GM10266 (cell line): Measurements from ENCODE around the gene IL13RA1.
"Not testable (repeated sequence)": the region's sequence is repeated elsewhere in the genome, so short reads cannot be mapped to it uniquely, and the experiment has no call there.

ENCODE experiments used
- DNase-seq: peaks from one replicate; pipeline ENCODE4 v3.0.0; 2012; ENCODE audit errors: extremely low spot score
- TF ChIP-seq, protein P1 (sequence below): IDR thresholded peaks from 2 replicates; pipeline ENCODE4 v1.5.1; 2012; ENCODE audit warnings: mild to moderate bottlenecking, low read depth; ENCODE audit not compliant: control insufficient read depth, insufficient read depth; ENCODE audit errors: missing control alignments

Gene IL13RA1

DNA sequence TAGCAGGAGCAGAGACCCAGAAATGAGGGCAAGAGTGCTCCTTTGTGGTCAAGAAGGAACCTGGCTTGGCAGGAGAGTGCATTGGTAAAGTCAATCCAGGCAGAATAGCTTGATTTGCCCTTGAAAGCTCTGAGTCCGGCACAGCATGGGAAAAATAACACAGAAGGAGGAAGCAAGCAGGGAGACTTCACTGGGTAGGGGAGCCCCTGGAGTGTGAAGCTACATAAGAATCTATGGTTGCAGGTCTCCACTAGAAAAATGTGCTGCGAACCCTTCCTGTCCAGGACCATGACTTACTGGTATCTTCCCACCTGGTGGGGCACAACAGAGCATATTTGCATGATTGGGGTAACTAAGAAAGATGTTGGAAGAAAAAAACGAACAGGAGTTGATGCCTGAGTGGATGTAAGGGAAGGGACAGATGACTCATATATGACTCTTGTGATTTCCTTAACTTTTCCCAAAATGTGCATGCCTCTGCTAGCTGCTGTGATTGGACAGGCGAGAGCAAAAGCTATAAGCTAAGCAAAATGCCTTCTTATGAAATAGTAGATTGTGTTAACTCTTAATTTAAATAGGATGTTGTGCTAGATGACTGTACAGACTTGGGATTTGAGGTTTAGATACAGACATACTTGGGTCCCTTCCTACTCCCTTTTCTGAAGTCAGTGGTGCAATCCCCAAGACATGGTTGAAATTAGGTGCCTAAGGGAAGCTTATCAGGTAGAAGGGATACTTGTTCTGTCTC is 3.3 kb downstream of the IL13RA1 start:
- DNase-seq: no peak
- TF ChIP-seq, protein P1, sequence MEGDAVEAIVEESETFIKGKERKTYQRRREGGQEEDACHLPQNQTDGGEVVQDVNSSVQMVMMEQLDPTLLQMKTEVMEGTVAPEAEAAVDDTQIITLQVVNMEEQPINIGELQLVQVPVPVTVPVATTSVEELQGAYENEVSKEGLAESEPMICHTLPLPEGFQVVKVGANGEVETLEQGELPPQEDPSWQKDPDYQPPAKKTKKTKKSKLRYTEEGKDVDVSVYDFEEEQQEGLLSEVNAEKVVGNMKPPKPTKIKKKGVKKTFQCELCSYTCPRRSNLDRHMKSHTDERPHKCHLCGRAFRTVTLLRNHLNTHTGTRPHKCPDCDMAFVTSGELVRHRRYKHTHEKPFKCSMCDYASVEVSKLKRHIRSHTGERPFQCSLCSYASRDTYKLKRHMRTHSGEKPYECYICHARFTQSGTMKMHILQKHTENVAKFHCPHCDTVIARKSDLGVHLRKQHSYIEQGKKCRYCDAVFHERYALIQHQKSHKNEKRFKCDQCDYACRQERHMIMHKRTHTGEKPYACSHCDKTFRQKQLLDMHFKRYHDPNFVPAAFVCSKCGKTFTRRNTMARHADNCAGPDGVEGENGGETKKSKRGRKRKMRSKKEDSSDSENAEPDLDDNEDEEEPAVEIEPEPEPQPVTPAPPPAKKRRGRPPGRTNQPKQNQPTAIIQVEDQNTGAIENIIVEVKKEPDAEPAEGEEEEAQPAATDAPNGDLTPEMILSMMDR: no peak

DNA sequence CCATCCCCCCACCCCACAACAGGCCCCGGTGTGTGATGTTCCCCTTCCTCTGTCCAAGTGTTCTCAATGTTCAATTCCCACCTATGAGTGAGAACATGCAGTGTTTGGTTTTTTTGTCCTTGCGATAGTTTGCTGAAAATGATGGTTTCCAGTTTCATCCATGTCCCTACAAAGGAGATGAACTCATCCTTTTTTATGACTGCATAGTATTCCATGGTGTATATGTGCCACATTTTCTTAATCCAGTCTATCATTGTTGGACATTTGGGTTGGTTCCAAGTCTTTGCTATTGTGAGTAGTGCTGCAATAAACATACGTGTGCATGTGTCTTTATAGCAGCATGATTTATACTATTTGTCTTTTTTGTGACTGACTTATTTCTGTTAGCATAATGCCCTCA is 5.1 kb downstream of the IL13RA1 start:
- DNase-seq: not testable (repeated sequence)

DNA sequence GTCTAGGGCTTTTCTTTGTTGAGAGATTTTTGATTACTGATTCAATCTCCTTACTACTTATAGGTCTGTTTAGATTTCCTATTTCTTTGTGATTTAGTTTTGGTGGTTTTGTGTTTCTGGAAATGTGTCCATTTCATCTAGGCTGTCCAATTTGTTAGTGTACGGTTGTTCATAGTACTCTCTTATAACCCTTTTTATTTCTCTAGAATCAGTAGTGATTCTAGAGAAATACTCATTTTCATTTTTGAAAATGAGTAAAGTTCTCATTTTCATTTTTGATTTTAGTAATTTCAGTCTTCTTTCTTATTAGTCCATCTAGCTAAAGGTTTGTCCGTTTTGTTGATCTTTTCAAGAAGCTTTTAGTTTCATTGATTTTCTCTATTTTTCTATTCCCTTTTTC is 7.5 kb downstream of the IL13RA1 start:
- TF ChIP-seq, protein P1: no peak
- no peak for DNase-seq

DNA sequence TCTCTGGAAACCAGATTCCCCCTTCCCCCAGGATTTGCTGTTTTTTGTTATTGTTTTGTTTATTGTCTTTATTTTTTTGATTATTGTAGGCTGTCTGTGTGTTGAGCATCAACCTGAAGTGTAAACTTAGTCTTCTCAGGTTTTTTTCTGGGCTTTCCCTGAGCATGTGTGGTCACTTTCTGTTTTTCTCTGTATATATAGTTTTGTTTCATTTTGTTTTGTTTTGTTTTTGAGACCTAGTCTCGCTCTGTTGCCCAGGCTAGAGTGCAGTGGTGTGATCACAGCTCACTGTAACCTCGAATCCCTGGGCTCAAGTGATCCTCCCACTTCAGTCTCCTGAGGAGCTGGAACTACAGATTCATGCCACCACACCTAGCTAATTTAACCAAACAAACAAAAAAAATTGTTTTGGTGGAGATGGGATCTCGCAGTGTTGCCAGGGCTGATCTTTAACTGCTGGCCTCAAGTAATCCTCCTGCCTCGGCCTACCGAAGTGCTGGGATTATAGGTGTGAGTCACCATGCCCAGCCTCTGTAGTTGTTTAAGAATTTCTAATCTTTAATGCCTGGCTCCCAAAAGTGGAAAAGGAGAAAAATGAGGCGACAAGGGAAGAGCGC is 9.1 kb downstream of the IL13RA1 start:
- no peak for DNase-seq
- TF ChIP-seq, protein P1: no peak

DNA sequence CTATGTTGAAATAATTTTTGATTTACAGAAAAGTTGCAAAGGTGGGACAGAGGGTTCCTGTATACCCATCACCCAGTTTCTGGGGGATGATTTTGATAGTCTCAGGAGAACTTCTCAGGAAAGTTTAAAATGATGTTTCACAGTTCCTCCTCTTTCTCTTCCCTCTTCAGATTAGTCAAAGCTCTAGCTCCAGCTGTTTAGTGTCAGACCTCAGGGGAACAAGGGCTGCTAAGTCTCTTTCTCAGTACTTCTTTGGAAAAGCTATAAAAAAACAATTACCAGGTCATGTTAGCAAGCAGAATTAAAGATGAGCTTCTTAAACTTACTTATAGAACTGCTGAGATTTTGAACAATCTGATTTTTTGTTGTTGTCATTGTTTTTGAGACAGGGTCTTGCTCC is 12.2 kb downstream of the IL13RA1 start:
- TF ChIP-seq, protein P1: no peak
- no peak for DNase-seq

DNA sequence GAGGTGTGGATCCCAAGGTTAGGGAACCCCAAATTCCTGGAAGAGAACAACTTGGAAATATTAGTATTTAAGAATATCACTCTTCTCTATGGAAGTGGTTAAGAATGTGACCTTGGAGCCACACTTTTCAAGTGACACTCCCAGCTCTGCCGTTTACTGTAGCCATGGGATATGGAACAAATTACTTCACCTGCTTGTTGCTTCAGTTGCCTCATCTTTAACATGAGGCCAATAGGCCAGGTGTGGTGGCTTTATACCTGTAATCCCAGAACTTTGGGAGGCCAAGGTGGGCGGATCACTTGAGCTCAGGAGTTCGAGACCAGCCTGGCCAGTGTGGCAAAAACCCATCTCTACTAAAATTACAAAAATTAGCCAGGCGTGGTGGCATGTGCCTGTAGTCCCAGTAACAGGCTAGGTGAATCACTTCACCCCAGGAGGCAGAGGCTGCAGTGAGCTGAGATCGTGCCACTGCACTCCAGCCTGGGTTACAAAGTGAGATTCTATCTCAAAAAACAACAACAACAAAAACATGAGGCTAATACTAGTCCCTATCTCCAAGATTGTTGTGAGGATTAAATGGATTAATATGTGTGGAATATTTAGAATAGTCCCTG is 13.0 kb downstream of the IL13RA1 start:
- DNase-seq: no peak
- TF ChIP-seq, protein P1: no peak

DNA sequence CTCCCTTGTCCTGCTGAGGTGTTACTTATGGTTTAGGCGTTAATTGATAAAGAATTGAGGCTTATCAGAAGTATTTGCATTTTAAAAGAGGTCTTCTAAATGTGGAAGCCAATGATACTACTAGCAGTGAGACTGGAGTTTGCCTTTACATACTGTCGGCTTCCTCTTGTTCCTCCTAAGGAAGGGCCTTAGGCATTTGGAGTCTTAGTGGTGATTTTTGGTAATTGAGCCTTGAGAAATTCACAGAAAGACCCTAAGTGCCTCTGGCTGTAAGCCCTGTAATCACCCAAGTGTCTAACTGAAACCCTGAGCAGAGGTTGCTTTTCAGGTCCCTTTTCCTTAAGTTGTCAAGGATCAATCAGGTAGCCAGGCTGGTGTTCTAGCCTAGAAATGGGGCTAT is 14.8 kb downstream of the IL13RA1 start:
- TF ChIP-seq, protein P1: no peak
- no peak for DNase-seq
